Activated T-helper 2 cell treated with anti-CD3 and anti-CD28 coated beads, Interferon-gamma antibody, Interleukin-2, Interleukin-4, amounts not matched to agents 10 μg/mL and 5 μg/mL and 100 μg/mL, durations not matched to agents 14 hours and 24 hours and 36 hours (primary cell): Measurements from ENCODE around the gene GOLGA6L10. TPM values are rescaled to one million over a fixed set of nuclear protein-coding genes. Genes with fewer than 3 reads are reported as not detected.
"Not testable (repeated sequence)": the region's sequence is repeated elsewhere in the genome, so short reads cannot be mapped to it uniquely, and the experiment has no call there.

ENCODE experiments used
- DNase-seq: peaks from one replicate; pipeline ENCODE4 v3.0.0; 2021; ENCODE audit warnings: low spot score
- H3K27ac Mint-ChIP-seq: one replicate; pipeline ENCODE4 v1.8.0; 2021; ENCODE audit warnings: mixed read lengths
- H3K27me3 Mint-ChIP-seq: one replicate; pipeline ENCODE4 v1.8.0; 2021; ENCODE audit warnings: low read depth, mixed read lengths
- H3K36me3 Mint-ChIP-seq: one replicate; pipeline ENCODE4 v1.8.0; 2021; ENCODE audit warnings: low read depth, mixed read lengths
- H3K4me1 Mint-ChIP-seq: one replicate; pipeline ENCODE4 v1.8.0; 2021; ENCODE audit warnings: low read depth, mixed read lengths
- H3K4me3 Mint-ChIP-seq: one replicate; pipeline ENCODE4 v1.8.0; 2021; ENCODE audit warnings: low read depth, mild to moderate bottlenecking, moderate library complexity, mixed read lengths
- H3K9me3 Mint-ChIP-seq: one replicate; pipeline ENCODE4 v1.8.0; 2021; ENCODE audit warnings: mixed read lengths
- intact Hi-C: fragments of 100-400 bp; cut with micrococcal nuclease; formaldehyde crosslinking; loops from one replicate; pipeline ENCODE4 v1.15.1; 2023
- total RNA-seq: library from RNA; stranded (reverse); gene quantifications from 2 replicates; pipeline ENCODE4 v1.2.3, GENCODE V29; 2022

The GOLGA6L10 gene
- total RNA-seq = 0.71 and 1.0 TPM in 2 replicates

- H3K9me3 Mint-ChIP-seq, H3K4me1 Mint-ChIP-seq, H3K4me3 Mint-ChIP-seq, H3K36me3 Mint-ChIP-seq, H3K27me3 Mint-ChIP-seq, DNase-seq, intact Hi-C loops, H3K27ac Mint-ChIP-seq: not testable (repeated sequence)
Measured at GRCh38 chr15:82349375-82349774, at the start of gene GOLGA6L10. GOLGA6L10 (minus strand) TSS chr15:82349475; CDS start chr15:82349375, 100 bp downstream.

GRCh38 chr15:82398785-82399184 is 49.5 kb upstream of the GOLGA6L10 start:
- Mint-ChIP-seq H3K27ac (no peak overlapping the region), H3K27me3 (no peaks in the 10 kb centered on the region)
- intact Hi-C loops = no loop called here

GRCh38 chr15:82397817-82398216 is 48.5 kb upstream of the GOLGA6L10 start:
- H3K9me3 Mint-ChIP-seq = no peaks in the 10 kb centered on the region
- no peak overlapping the region for H3K27ac Mint-ChIP-seq
- intact Hi-C loops = no loop called here

More at GRCh38 chr15:82398785-82399184, 49.5 kb upstream of the GOLGA6L10 start:
- Mint-ChIP-seq H3K4me1 (peaks cover 10% of the 10 kb centered on the region), H3K9me3 (no peaks in the 10 kb centered on the region), H3K4me3 (no peak overlapping the region), H3K36me3 (no peaks in the 10 kb centered on the region)
- DNase-seq = no peak

GRCh38 chr15:82395788-82396187 is 46.5 kb upstream of the GOLGA6L10 start:
- H3K9me3 Mint-ChIP-seq, H3K36me3 Mint-ChIP-seq, DNase-seq, H3K27me3 Mint-ChIP-seq, intact Hi-C loops, H3K4me3 Mint-ChIP-seq, H3K27ac Mint-ChIP-seq: not testable (repeated sequence)
- peaks cover 10% of the 10 kb centered on the region for H3K4me1 Mint-ChIP-seq

More at GRCh38 chr15:82397817-82398216, 48.5 kb upstream of the GOLGA6L10 start:
- no peak overlapping the region for H3K4me3 Mint-ChIP-seq
- H3K36me3 Mint-ChIP-seq = no peaks in the 10 kb centered on the region
- H3K4me1 Mint-ChIP-seq = peaks cover 10% of the 10 kb centered on the region
- no peak for DNase-seq
- no peaks in the 10 kb centered on the region for H3K27me3 Mint-ChIP-seq

GRCh38 chr15:82393671-82394070 is 44.4 kb upstream of the GOLGA6L10 start:
- peaks cover 7% of the 10 kb centered on the region for H3K4me1 Mint-ChIP-seq
- DNase-seq = no peak
- no peaks in the 10 kb centered on the region for H3K27me3 Mint-ChIP-seq
- no peak overlapping the region for H3K27ac Mint-ChIP-seq
- H3K4me3 Mint-ChIP-seq = no peak overlapping the region
- no peaks in the 10 kb centered on the region for H3K9me3 Mint-ChIP-seq
- no peaks in the 10 kb centered on the region for H3K36me3 Mint-ChIP-seq
- intact Hi-C loops = no loop called here

GRCh38 chr15:82392077-82392476 is 42.8 kb upstream of the GOLGA6L10 start:
- intact Hi-C loops, H3K27me3 Mint-ChIP-seq, H3K4me1 Mint-ChIP-seq: not testable (repeated sequence)

GRCh38 chr15:82390152-82390551 is 40.9 kb upstream of the GOLGA6L10 start:
- H3K27ac Mint-ChIP-seq, H3K4me1 Mint-ChIP-seq, H3K36me3 Mint-ChIP-seq, H3K27me3 Mint-ChIP-seq, H3K4me3 Mint-ChIP-seq, DNase-seq, H3K9me3 Mint-ChIP-seq, intact Hi-C loops: not testable (repeated sequence)

More at GRCh38 chr15:82392077-82392476, 42.8 kb upstream of the GOLGA6L10 start:
- not testable (repeated sequence) for H3K4me3 Mint-ChIP-seq, DNase-seq, H3K36me3 Mint-ChIP-seq, H3K9me3 Mint-ChIP-seq, H3K27ac Mint-ChIP-seq

GRCh38 chr15:82387209-82387608 is 37.9 kb upstream of the GOLGA6L10 start:
- H3K9me3 Mint-ChIP-seq, H3K4me1 Mint-ChIP-seq, H3K27me3 Mint-ChIP-seq, H3K36me3 Mint-ChIP-seq, H3K27ac Mint-ChIP-seq, intact Hi-C loops, DNase-seq, H3K4me3 Mint-ChIP-seq: not testable (repeated sequence)

- H3K27ac Mint-ChIP-seq, H3K4me3 Mint-ChIP-seq, DNase-seq, H3K36me3 Mint-ChIP-seq, H3K4me1 Mint-ChIP-seq, intact Hi-C loops, H3K27me3 Mint-ChIP-seq, H3K9me3 Mint-ChIP-seq: not testable (repeated sequence)
Measured at GRCh38 chr15:82381330-82381955, 32.2 kb upstream of the GOLGA6L10 start.

GRCh38 chr15:82379552-82379951 is 30.3 kb upstream of the GOLGA6L10 start:
- H3K27me3 Mint-ChIP-seq = peaks cover 13% of the 10 kb centered on the region
- DNase-seq, H3K4me3 Mint-ChIP-seq, H3K9me3 Mint-ChIP-seq, H3K4me1 Mint-ChIP-seq, H3K27ac Mint-ChIP-seq, H3K36me3 Mint-ChIP-seq, intact Hi-C loops: not testable (repeated sequence)

- intact Hi-C loops = not testable (repeated sequence)
Measured at GRCh38 chr15:82373661-82374060, 24.4 kb upstream of the GOLGA6L10 start.

GRCh38 chr15:82371656-82372055 is 22.4 kb upstream of the GOLGA6L10 start:
- no peaks in the 10 kb centered on the region for H3K4me1 Mint-ChIP-seq
- no peak overlapping the region for H3K27ac Mint-ChIP-seq
- H3K27me3 Mint-ChIP-seq = peaks cover 13% of the 10 kb centered on the region
- H3K4me3 Mint-ChIP-seq = no peak overlapping the region
- H3K9me3 Mint-ChIP-seq = no peaks in the 10 kb centered on the region
- intact Hi-C loops = no loop called here
- DNase-seq = no peak
- no peaks in the 10 kb centered on the region for H3K36me3 Mint-ChIP-seq

More at GRCh38 chr15:82373661-82374060, 24.4 kb upstream of the GOLGA6L10 start:
- not testable (repeated sequence) for DNase-seq, H3K27ac Mint-ChIP-seq, H3K4me1 Mint-ChIP-seq, H3K4me3 Mint-ChIP-seq, H3K9me3 Mint-ChIP-seq, H3K36me3 Mint-ChIP-seq
- peaks cover 15% of the 10 kb centered on the region for H3K27me3 Mint-ChIP-seq

GRCh38 chr15:82367790-82368189 is 18.5 kb upstream of the GOLGA6L10 start:
- H3K4me1 Mint-ChIP-seq, H3K9me3 Mint-ChIP-seq, intact Hi-C loops, H3K27me3 Mint-ChIP-seq, H3K36me3 Mint-ChIP-seq, H3K4me3 Mint-ChIP-seq, H3K27ac Mint-ChIP-seq, DNase-seq: not testable (repeated sequence)
